IMR-90 (cell line): ENCODE results near the gene CYB5RL.

Source experiments
- BHLHE40 ChIP-seq: fragments of 150-350 bp; IDR thresholded peaks from 2 replicates; pipeline ENCODE4 v1.6.1; 2016; ENCODE audit warnings: mild to moderate bottlenecking, low read depth, low read length
- CTCF ChIP-seq: conservative IDR thresholded peaks from 2 replicates; pipeline ENCODE4 v1.5.1; 2012; ENCODE audit warnings: mild to moderate bottlenecking, low read depth, low read length, improper control_type of control experiment
- POLR2A ChIP-seq: IDR thresholded peaks from 2 replicates; pipeline ENCODE4 v1.6.1; 2012; ENCODE audit warnings: mild to moderate bottlenecking, low read depth, low read length
- SMC3 ChIP-seq: fragments of 150-350 bp; IDR thresholded peaks from 2 replicates; pipeline ENCODE4 v1.6.1; 2016; ENCODE audit warnings: low read depth, mild to moderate bottlenecking, antibody characterized with exemption, low read length, moderate library complexity

GRCh38 chr1:54156201-54156600 lies 43.6 kb downstream of the CYB5RL start:
- TF ChIP-seq POLR2A (no peak), CTCF (no peak), BHLHE40 (no peak), SMC3 (no peak)
